ENCODE results near the gene TTC27.

- no peak for TF ChIP-seq EZH2 (IDR thresholded peaks at IDR 0.05; ENCODE audit: insufficient read depth, poor library complexity, severe bottlenecking)
- TF ChIP-seq EZH2phosphoT487 (IDR thresholded peaks at IDR 0.05; ENCODE audit: insufficient read depth, low read depth) = no peak
These were observed 79.1 kb downstream of the TTC27 start for GRCh38 chr2:32706815-32707579.
